GM19438 (cell line): ENCODE measurements around the gene PXDN.
"Not testable (repeated sequence)": the region's sequence is repeated elsewhere in the genome, so short reads cannot be mapped to it uniquely, and the experiment has no call there.

ENCODE experiments used
- ATAC-seq: cut with Tn5 transposase; IDR thresholded peaks from one replicate; pipeline ENCODE4 v1.9.1; 2021; ENCODE audit warnings: low read depth; ENCODE audit not compliant: unreplicated experiment

The PXDN gene

DNA sequence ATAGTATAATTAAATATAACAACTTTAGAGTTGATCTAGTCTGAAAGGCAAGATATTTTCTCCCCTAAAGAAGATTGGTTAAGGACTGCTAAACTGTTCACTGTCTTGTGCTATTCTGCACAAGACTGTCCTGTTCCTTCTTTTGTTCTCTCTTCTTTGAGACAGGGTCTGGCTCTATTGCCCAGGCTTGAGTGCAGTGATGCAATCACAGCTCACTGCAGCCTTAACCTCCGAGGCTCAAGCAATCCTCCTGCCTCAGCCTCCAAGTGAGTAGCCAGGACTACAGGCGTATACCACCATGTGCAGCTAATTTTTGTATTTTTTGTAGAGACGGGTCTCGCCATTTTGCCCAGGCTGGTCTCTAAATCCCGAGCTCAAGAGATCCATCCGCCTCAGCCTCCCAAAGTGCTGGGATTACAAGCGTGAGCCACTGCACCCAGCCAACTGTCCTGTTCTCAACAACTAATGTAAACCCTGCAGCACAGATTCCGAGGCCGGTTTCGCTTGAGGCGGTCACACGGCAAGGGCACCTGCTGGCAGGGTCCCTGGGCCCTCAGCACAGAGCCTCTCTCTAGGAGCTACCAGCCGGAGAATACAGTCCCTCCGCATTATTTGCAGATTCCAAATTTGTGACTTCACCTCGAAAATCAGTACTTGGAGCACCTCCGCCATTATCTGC is 16.4 kb downstream of the PXDN start:
- ATAC-seq: no peak

DNA sequence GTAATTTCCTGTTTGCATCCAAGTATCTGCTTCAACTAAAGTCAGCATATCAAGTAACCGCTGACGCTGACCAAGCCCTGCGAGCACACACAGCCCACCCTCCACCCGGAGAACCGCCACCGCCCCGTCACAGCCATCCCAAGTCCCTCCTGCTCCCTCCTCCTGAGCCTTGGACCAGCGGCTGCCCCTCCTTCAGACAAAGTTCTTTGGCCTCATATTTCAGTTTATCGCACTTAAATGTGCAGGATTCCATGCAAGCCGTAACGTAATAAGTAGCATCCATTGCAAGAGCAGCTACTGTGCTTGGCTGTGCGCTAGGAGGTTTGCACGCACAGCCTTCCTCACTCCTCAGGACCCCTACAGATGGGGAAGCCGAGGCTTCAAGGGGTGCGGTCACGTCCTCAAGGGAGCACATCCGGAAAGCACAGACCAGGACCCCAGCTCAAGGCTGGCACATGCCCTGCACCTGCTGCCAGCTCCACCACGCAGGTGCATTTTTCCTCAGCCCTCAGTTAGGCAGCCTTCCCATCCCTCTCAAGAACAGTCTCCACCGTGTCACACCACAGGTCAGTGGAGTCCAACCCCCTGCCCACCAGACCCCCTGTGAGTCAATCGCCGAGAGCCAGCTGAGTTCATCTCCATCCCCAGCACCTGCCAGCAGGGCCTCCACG is 17.1 kb downstream of the PXDN start:
- ATAC-seq: no peak

DNA sequence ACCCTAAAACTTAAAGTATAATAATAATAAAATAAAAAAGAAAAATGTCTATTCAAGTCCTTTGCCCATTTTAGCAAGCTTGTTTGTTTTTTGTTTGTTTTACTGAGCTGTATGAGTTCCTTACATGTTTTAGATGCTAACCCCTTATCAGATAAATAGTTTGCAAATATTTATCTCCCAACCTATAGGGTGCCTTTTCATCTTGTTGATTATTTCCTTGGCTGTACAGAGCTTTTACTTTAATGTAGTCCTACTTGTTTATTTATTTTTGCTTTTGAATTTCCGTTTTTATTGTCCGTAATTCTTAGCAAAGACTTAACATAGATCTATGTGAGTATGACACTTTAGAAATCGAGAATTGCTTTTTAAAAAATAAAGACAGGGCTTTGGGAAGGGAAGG is 17.8 kb downstream of the PXDN start:
- ATAC-seq: no peak

DNA sequence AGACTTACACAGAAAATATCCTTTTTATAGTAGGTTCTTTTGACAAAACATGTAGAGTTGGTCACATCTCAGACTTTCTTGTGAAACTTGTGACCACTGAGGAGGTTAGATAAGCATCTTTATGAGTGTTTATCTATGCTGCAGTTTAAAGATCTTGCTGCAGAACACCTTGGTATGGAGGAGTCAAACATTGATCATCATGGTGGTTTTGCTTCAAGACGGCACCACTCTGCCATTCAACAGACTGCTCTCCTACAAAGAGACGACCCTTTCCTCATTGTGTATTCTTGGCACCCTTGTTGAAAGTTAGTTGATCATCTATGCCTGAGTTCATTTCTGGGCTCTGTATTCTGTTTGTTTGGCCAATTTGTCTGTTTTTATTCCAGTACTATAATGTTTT is 20.0 kb downstream of the PXDN start:
- not testable (repeated sequence) for ATAC-seq

DNA sequence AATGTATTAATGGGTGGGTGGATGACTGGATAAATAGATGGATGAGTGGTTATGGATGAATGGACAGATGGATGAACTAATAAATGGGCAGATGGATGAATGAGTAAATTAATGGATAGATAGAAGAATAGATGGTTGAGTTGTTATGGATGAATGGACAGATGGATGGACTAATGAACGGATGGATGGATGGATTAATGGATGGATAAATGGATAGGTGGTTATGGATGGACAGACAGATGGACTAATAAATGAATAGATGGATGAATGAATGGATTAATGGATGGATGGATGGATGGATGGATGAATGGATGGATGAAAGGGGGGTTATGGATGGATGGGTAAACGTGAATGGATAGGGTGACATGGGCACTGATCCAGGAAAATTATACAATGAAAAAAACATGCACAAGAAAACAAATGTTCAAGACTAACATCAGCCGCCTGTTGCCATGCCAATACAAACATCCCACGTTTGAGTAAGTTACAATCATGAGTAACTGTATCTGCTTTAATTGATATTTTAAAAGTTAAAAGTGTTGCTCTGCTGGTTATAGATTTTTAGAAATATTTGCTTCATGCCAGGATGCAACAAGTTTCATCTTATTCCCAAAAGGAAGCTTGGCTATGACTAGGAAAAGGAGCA is 20.8 kb downstream of the PXDN start:
- ATAC-seq: no peak

DNA sequence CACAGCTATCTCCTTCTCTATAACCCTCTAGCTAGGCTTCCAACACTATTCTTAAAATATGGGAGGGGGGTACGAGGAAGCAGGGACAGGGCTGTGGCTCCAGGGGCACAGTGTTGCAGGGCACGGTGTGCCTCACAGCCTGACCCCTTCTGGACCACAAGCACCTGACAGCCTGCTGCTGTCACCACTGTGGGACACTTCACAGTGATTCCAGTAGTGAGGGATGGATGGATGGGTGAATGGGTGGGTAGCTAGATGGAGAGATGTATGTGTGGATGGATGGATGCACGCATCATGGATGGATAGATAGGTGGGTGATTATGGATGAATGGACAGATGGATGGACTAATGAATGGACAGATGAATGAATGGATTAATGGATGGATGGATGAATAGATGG is 21.6 kb downstream of the PXDN start:
- ATAC-seq: no peak

DNA sequence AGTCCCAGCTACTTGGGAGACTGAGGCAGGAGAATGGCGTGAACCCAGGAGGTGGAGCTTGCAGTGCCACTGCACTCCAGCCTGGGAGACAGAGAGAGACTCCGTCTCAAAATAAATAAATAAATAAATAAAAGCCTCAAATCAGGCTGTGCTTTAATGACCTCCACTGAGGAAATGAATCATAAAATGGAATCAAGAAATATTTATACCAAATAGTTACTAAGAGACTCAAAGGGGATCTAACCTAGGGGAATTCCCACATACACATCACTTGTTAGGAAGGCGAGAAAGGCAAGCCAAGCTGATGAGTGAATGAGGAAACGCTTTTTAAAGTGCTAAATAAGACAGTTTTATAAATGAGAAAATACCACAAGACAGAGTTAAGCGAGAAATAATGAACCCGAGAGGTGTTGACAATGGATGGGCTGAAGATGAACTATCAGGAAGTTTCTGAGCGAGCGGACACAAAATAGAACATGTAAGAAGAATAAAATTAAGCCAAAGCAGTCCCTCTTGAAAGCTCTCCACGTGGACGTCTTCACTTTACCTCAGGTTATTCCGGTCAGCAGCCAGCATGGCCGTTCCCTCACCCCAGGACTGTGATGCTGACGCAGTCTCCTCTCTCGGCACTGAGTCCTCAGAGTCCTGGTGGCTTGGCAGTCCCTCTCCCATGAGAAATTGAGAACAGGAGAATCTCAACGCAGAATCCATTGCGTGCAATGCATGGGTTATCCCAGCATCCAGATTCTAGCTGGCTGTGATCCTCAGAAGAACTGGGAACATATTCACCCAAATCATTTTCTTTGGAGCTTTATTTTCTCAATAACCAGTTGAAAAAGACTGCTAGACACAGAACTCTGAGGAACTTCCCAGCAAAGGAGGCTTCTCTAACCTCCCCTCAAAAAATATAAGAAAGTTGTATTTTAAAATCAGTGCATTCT is 22.3 kb downstream of the PXDN start:
- ATAC-seq: no peak

DNA sequence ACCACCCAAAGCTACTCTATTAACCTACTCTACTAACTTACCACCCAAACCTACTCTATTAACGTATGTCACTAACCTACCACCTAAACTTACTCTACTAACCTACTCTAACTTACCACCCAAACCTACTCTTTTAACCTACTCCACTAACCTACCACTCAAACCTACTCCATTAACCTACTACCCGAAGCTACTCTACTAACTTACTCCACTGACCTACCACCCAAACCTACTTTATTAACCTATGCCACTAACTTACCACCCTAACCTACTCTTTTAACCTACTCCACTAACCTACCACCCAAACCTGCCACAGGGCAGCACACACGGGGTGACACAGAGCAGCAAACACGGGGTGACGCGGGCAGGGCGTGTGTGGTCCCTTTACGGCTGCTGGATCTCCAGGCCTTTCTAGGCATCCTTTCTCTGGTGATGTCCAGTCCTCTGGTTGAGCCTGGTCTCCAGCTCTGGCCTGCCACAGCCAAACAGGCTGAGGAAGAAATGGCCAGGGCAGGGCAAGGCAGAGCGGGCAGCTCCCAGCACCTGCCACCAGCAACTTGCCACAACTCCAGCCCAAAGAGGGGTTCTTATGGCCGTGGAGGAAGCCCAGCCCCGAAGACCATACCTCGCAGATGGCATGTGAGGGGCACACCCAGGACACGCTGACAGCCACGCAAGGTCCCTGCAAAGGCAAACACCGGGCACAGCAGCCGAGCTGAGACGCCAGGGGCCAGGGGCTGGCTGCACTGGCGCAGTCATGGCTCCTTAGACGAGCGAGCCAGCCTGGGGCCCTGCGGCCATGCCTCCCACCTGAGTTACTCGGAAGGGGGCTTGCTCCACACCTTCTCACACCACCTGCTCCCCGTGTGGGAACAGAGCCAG is 25.7 kb downstream of the PXDN start:
- no peak for ATAC-seq

DNA sequence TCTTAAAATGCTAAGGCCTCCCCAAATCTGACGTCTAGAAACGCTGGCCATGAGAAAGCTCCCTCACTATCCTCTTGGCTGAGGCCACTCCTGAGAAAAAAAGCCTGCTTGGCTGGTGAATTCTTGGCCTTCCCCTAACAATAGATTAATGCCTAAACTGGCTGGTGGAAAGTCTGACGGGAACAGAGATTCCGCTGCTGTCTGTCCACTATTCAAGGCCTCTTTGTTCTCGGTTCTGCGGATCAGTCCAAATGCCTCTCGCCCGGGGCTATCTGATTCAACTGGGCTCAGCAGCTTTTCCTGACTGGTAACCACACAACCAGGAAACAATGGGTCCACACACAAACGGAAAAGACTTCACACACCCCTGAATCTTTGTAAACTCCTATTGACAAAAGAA is 27.2 kb downstream of the PXDN start:
- ATAC-seq: no peak

DNA sequence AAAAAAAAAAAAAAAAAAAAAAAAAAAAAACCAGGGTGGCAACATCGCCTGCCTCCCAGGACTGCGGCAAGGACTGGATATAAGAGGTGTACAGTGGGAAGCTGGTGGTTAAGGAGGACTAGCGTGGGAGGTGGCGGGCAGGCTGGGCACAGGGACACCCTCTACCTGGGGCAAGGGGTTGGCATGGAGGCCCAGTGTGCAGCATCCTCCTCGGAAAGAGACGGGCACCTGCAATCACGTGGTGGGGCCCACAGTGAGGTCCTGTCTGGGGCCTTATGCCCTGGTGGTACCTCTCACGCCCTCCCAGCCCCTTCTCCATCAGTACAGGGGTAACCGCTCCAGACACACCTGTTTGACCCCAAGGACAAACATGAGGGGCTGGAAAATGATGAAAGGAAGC is 27.9 kb downstream of the PXDN start:
- no peak for ATAC-seq

DNA sequence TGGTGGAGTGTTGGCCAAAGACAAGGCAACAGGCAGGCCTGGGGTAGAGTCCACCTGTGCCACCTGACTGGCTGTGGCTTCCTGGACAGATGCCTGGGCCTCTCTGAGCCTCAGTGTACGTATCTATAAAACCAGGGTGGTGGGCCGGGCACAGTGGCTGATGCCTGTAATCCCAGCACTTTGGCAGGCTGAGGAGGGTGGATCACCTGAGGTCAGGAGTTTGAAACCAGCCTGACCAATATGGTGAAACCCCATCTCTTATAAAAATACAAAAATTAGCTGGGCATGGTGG is 28.4 kb downstream of the PXDN start:
- not testable (repeated sequence) for ATAC-seq

DNA sequence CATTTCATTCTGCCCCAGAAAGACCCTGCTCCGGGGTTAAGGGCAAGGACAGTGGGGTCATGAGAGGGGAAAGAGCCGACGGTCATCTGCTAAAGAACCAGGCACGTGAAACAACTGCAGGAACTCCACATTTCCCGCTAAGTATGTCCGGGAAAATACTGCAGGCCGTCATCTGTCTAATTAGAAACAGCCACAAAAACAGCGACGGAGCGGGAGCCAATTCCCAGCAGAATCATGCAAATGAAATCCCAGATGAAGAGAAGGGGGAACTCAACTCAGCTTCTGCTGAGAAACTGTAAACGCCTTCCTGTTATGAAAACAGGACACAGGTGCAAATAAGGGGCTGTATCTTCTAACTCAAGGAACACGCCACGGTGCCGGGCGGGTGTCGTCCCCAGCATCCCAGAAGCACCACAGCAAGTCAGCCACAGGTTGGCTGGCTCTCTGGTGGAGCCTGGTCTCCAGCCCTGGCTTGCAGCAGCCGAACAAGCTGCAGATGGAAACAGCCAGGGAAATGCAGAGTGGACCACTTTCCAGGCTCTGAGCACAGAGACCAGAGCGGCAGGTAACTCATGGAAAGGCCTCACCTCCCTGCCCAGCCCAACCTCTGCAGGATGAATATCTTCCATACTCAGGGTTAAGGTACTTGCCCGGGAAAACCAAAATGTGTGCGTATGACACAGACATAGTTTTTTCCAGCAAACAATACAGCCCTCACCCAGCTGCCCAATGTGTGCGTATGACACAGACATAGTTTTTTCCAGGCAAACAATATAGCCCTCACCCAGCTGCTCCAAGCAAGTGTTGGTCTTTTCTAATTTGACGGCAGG is 28.9 kb downstream of the PXDN start:
- no peak for ATAC-seq

DNA sequence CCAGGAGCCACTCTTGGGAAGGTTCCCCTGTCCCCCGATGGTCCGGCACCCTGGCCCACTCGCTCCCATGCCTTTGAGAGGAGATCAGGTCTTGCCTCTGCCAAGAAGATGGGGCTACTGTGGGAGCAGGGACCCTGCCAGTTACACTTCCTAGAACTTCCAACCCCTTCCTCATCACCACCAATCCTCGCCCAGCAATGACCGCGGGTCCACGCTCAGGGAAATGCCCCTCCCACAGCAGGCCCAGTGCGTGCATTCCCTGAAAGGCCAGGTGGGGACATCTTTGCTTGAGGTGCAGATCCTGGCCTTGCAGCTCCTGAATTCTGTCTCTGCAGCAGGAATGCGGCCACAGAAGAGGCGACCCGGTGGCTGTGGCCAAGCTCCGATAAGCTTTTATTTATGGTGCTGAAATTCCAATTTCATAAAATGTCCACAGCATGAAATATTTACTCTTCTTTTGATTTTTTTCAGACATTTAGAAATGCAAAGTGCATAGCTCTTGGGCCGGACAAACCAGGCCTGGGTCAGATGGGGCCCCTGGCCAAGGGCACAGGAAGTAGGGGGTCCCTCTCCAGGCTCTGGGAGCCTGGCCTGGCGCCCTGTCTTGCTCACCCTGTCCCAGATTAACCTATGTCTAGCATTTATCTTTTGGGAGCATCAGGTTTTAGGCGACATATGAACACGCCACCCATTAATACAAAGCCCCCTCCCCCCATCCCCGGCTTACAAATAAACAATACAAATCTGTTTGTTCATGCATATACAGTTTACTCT is 29.8 kb downstream of the PXDN start:
- ATAC-seq: no peak

DNA sequence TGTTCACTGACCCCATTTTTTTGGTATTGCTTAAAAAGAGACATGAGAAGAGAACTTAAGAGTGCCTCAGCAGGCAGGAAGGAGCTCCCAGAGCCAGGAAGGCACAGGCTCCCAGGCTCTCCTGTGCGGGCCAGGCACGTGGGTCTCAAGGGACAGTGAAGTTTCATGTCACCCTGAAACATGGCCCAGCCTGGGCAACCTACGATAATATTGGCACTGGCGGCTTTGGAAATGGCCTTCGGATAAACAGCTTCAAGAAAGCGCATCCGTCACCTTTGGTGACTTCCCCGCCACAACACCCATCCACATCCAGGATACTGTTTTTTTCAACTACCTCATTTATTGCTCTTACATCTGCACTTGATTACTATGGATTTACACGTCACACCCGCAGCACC is 30.5 kb downstream of the PXDN start:
- ATAC-seq: no peak

DNA sequence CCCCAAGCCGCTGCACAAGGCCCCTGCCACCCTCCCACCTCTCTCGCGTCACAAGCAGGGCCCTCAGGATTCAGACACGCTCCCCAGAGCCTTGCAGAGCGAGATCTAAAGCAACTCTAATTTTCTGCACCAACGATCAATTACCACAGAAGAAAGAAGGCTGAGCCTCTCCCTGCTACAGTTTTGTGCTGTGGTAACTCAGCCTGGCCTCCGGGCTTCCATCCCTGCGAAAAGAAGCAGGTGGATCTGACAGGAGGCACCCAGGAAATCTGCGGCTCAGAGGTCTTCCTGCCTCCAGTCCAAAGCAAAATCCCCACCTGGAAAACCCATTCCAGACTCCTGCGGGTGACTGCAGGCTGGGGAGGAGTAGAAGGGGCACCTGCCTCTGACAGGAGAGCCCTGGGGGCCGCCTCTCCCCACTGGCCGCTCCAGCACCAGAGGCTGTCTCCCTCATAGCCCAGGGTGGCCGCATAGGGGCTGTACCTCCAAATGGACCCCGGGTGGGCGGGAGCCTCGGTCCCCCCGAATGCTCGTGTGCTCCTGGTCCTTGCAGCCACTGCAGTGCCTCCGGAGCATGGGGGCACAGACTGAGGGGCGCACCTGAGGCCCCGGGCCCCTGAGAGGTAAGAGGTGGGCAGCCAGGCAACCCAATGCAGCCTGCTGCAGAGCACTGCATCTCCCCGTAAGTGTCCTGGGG is 31.0 kb downstream of the PXDN start:
- ATAC-seq: no peak

DNA sequence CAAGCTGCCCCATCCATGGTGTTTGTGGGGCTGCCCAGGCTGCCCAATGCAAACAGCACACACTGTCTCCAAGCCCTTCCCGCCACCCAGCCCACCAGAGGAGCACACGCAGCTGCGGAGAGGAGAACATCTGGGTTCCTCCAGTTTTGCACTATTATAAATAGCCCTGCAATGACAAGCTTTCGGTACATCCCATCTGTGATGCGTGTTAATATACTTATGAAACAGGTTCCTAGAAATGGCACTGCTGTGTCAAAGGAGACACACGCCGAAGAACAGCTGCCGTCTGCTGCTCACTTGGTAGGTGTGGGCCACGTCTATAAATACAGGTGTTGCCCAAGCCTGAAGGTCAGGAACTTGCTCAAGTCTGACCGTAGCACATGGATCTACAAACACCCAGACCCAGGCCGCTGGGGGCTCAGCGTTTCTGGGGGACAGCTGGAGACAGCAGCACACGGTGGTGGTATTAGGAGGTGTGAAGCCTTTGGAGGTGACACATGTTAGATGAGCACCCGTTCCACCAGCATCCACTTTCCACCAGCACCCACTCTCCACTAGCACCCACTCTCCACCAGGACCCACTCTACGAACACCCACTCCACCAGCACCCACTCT is 34.3 kb downstream of the PXDN start:
- no peak for ATAC-seq

DNA sequence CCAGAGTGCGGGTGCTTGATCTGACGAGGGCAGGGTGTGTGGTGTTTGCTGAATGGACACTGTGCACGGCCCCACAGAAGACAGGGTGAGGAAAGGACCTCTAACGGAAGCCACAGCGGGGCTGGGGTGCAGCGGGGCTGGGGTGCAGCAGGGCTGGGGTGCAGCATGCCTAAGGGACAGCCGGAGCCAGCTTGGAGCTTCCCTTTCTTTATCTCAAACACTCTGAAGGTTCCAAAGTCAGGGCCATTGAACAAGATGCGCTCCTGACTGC is 35.0 kb downstream of the PXDN start:
- no peak for ATAC-seq
